Astrocyte (in vitro differentiated cells and primary cell): ENCODE results near the gene ASB15. TPM values are rescaled to one million over a fixed set of nuclear protein-coding genes. Genes with fewer than 3 reads are reported as not detected.

ENCODE experiments used
- DNase-seq: peaks from one replicate; pipeline ENCODE4 v3.0.0-alpha.2; 2010; ENCODE audit warnings: low read depth
- FAIRE-seq: peaks from 2 replicates; lab custom pipeline; 2011; peaks lifted over from hg19 to GRCh38; lab: Jason Lieb, UNC
- H2AFZ ChIP-seq: 2 replicates; pipeline ENCODE4 v1.6.0; 2012; ENCODE audit warnings: low read depth, low read length, inconsistent platforms
- H3K27ac ChIP-seq: 2 replicates; pipeline ENCODE4 v1.5.1; 2011; ENCODE audit warnings: low read depth, low read length, inconsistent platforms
- H3K27me3 ChIP-seq: 2 replicates; pipeline ENCODE4 v1.6.0; 2011; ENCODE audit warnings: low read length, inconsistent platforms; ENCODE audit not compliant: insufficient read depth
- H3K36me3 ChIP-seq: 2 replicates; pipeline ENCODE4 v1.5.1; 2011; ENCODE audit warnings: low read length, inconsistent platforms; ENCODE audit not compliant: insufficient read depth
- H3K4me1 ChIP-seq: 2 replicates; pipeline ENCODE4 v1.5.1; 2011; ENCODE audit warnings: low read length, inconsistent platforms; ENCODE audit not compliant: insufficient read depth
- H3K4me2 ChIP-seq: 2 replicates; pipeline ENCODE4 v1.6.0; 2012; ENCODE audit warnings: low read length, inconsistent platforms
- H3K4me3 ChIP-seq: 2 replicates; pipeline ENCODE4 v1.5.1; 2011; ENCODE audit warnings: low read depth, mild to moderate bottlenecking, low read length, inconsistent platforms; ENCODE audit not compliant: insufficient read depth
- H3K79me2 ChIP-seq: 2 replicates; pipeline ENCODE4 v1.6.0; 2012; ENCODE audit warnings: mild to moderate bottlenecking, low read length, inconsistent platforms; ENCODE audit not compliant: insufficient read depth
- H3K9ac ChIP-seq: 2 replicates; pipeline ENCODE4 v1.6.0; 2012; ENCODE audit warnings: mild to moderate bottlenecking, low read length, inconsistent platforms
- H3K9me3 ChIP-seq: 2 replicates; pipeline ENCODE4 v1.5.1; 2012; ENCODE audit warnings: low read depth, mild to moderate bottlenecking, low read length, inconsistent platforms; ENCODE audit not compliant: insufficient read depth
- H4K20me1 ChIP-seq: 2 replicates; pipeline ENCODE4 v1.6.0; 2012; ENCODE audit warnings: low read length, inconsistent platforms; ENCODE audit not compliant: insufficient read depth
- H3K27ac Mint-ChIP-seq: one replicate; pipeline ENCODE4 v1.8.0; 2021; ENCODE audit warnings: mild to moderate bottlenecking, mixed read lengths; ENCODE audit not compliant: unreplicated experiment
- H3K27me3 Mint-ChIP-seq: one replicate; pipeline ENCODE4 v1.8.0; 2021; ENCODE audit warnings: low read depth, mixed read lengths; ENCODE audit not compliant: unreplicated experiment
- H3K36me3 Mint-ChIP-seq: one replicate; pipeline ENCODE4 v1.8.0; 2021; ENCODE audit warnings: low read depth, mixed read lengths; ENCODE audit not compliant: unreplicated experiment
- H3K4me1 Mint-ChIP-seq: one replicate; pipeline ENCODE4 v1.8.0; 2021; ENCODE audit warnings: low read depth, mixed read lengths; ENCODE audit not compliant: unreplicated experiment
- H3K4me3 Mint-ChIP-seq: one replicate; pipeline ENCODE4 v1.8.0; 2021; ENCODE audit warnings: mild to moderate bottlenecking, moderate library complexity, mixed read lengths; ENCODE audit not compliant: unreplicated experiment
- H3K9me3 Mint-ChIP-seq: one replicate; pipeline ENCODE4 v1.8.0; 2021; ENCODE audit warnings: mild to moderate bottlenecking, mixed read lengths; ENCODE audit not compliant: unreplicated experiment
- CTCF ChIP-seq: IDR thresholded peaks from 2 replicates; pipeline ENCODE4 v1.5.1; 2011; ENCODE audit warnings: low read depth, mild to moderate bottlenecking, inconsistent platforms, low read length, moderate library complexity; ENCODE audit not compliant: insufficient read depth
- EZH2 ChIP-seq: IDR thresholded peaks from 2 replicates; pipeline ENCODE4 v1.6.1; 2012; ENCODE audit warnings: mild to moderate bottlenecking, low read length, inconsistent platforms; ENCODE audit not compliant: insufficient read depth
- total RNA-seq: library from RNA; stranded (reverse); gene quantifications from 2 replicates; pipeline ENCODE4 v1.2.1, GENCODE V29; 2021

The ASB15 gene
- total RNA-seq, 1 donor from 2014 or later: not detected

- H3K36me3 Mint-ChIP-seq: no peaks in the 10 kb centered on the region
- Histone ChIP-seq H3K4me3 (no peak overlapping the region), H2AFZ (no peak overlapping the region), H3K27ac (no peak overlapping the region), H3K27me3 (no peaks in the 10 kb centered on the region), H3K4me1 (no peaks in the 10 kb centered on the region), H3K36me3 (no peaks in the 10 kb centered on the region), H3K9ac (no peak overlapping the region), H4K20me1 (no peaks in the 10 kb centered on the region), H3K4me2 (no peak overlapping the region), H3K79me2 (no peaks in the 10 kb centered on the region), H3K9me3 (no peaks in the 10 kb centered on the region)
- H3K27ac Mint-ChIP-seq: no peak overlapping the region
- no peak for DNase-seq
- TF ChIP-seq CTCF (no peak), EZH2 (no peak)
- peaks cover 2% of the 10 kb centered on the region for H3K9me3 Mint-ChIP-seq
- H3K4me3 Mint-ChIP-seq: no peak overlapping the region
- H3K27me3 Mint-ChIP-seq: peaks cover 3% of the 10 kb centered on the region
- FAIRE-seq: no peak
- H3K4me1 Mint-ChIP-seq: no peaks in the 10 kb centered on the region
These were observed 7.6 kb downstream of the ASB15 start for GRCh38 chr7:123608991-123609882.

GRCh38 chr7:123609883-123610239, 8.2 kb downstream of the ASB15 start:
- H3K27ac ChIP-seq: no peak overlapping the region
- TF ChIP-seq EZH2 (no peak), CTCF (no peak)
- no peaks in the 10 kb centered on the region for H3K36me3 ChIP-seq
- H3K27me3 Mint-ChIP-seq: peaks cover 3% of the 10 kb centered on the region
- FAIRE-seq: no peak
- no peak overlapping the region for H3K9ac ChIP-seq
- no peak overlapping the region for H3K4me3 ChIP-seq
- no peaks in the 10 kb centered on the region for H3K4me1 Mint-ChIP-seq
- peaks cover 2% of the 10 kb centered on the region for H3K9me3 Mint-ChIP-seq
- H3K9me3 ChIP-seq: no peaks in the 10 kb centered on the region
- H4K20me1 ChIP-seq: no peaks in the 10 kb centered on the region
- no peak overlapping the region for H3K4me2 ChIP-seq
- no peak overlapping the region for H2AFZ ChIP-seq
- DNase-seq: no peak
- H3K79me2 ChIP-seq: no peaks in the 10 kb centered on the region
- no peak overlapping the region for H3K4me3 Mint-ChIP-seq
- H3K27me3 ChIP-seq: no peaks in the 10 kb centered on the region
- no peak overlapping the region for H3K27ac Mint-ChIP-seq
- no peaks in the 10 kb centered on the region for H3K4me1 ChIP-seq
- no peaks in the 10 kb centered on the region for H3K36me3 Mint-ChIP-seq

- H3K27ac ChIP-seq: no peak overlapping the region
- DNase-seq: no peak
- no peaks in the 10 kb centered on the region for H3K4me1 ChIP-seq
- no peaks in the 10 kb centered on the region for H3K27me3 ChIP-seq
- peaks cover 4% of the 10 kb centered on the region for H3K4me1 Mint-ChIP-seq
- TF ChIP-seq EZH2 (no peak), CTCF (no peak)
- H3K9ac ChIP-seq: no peak overlapping the region
- no peaks in the 10 kb centered on the region for H3K36me3 Mint-ChIP-seq
- H3K4me2 ChIP-seq: no peak overlapping the region
- H3K36me3 ChIP-seq: no peaks in the 10 kb centered on the region
- peaks cover 2% of the 10 kb centered on the region for H3K9me3 Mint-ChIP-seq
- H3K4me3 ChIP-seq: no peak overlapping the region
- no peak for FAIRE-seq
- no peak overlapping the region for H3K27ac Mint-ChIP-seq
- no peaks in the 10 kb centered on the region for H3K79me2 ChIP-seq
- peaks cover 3% of the 10 kb centered on the region for H3K27me3 Mint-ChIP-seq
- no peaks in the 10 kb centered on the region for H3K9me3 ChIP-seq
- no peak overlapping the region for H2AFZ ChIP-seq
- H4K20me1 ChIP-seq: no peaks in the 10 kb centered on the region
- no peak overlapping the region for H3K4me3 Mint-ChIP-seq
These were observed 10.4 kb downstream of the ASB15 start for GRCh38 chr7:123612024-123612423.
